Fibroblast of mammary gland (primary cell): ENCODE results near the gene PCP2.

Experiments
- DNase-seq: peaks from one replicate; pipeline ENCODE4 v3.0.0-alpha.2; 2010; ENCODE audit warnings: low read depth
- H3K4me3 ChIP-seq: 2 replicates; pipeline ENCODE4 v1.5.1; 2011; ENCODE audit warnings: low read depth, mild to moderate bottlenecking, low read length, moderate library complexity; ENCODE audit not compliant: control insufficient read depth
- TF ChIP-seq, protein P1 (sequence below): conservative IDR thresholded peaks from 2 replicates; pipeline ENCODE4 v1.5.1; 2011; ENCODE audit warnings: low read depth, low read length, inconsistent platforms; ENCODE audit not compliant: control insufficient read depth, insufficient read depth

Gene PCP2

DNA sequence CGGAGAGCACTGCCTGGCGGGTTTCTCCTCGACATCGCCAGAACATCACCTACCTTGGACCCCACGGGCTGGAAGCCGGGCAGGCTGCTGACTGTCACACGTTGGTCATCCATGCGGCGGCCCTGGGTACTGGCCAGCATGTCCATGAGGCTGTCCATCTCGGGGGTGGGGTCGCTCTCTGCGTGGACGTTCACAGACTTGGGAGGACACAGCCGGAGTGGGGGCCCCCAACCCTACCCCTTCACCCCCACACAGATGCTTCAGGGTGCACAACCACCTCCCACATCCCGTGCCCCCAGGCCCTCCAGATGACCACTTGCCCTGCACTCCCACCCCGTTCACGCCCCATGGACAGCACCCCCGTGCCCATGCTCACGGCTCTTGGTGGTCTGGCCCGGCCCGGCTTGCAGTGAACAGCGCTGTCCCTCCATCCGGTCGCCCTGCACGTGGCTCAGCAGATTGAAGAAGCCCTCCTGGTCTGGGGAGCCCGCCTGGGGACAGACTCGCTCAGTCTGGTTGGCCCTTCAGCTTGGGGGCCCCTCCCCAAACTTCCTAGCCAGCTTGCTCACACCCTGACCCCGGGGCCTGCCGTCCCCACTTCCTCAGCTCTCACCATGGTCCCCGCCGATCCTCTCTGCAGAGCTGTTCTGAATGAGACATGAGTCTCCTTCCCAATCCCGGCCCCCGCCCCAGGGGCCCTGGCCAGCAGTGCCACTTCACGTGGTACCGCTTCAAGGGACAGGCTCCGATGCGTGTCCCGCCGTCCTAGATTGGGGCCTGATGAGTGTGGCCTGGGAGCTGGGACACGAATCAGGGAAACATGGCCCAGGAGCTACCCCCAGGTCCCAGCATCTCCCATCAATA is 947 bp downstream of the PCP2 start:
- no peak overlapping the region for H3K4me3 ChIP-seq
- TF ChIP-seq, protein P1, sequence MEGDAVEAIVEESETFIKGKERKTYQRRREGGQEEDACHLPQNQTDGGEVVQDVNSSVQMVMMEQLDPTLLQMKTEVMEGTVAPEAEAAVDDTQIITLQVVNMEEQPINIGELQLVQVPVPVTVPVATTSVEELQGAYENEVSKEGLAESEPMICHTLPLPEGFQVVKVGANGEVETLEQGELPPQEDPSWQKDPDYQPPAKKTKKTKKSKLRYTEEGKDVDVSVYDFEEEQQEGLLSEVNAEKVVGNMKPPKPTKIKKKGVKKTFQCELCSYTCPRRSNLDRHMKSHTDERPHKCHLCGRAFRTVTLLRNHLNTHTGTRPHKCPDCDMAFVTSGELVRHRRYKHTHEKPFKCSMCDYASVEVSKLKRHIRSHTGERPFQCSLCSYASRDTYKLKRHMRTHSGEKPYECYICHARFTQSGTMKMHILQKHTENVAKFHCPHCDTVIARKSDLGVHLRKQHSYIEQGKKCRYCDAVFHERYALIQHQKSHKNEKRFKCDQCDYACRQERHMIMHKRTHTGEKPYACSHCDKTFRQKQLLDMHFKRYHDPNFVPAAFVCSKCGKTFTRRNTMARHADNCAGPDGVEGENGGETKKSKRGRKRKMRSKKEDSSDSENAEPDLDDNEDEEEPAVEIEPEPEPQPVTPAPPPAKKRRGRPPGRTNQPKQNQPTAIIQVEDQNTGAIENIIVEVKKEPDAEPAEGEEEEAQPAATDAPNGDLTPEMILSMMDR, result no peak
- DNase-seq, result no peak

DNA sequence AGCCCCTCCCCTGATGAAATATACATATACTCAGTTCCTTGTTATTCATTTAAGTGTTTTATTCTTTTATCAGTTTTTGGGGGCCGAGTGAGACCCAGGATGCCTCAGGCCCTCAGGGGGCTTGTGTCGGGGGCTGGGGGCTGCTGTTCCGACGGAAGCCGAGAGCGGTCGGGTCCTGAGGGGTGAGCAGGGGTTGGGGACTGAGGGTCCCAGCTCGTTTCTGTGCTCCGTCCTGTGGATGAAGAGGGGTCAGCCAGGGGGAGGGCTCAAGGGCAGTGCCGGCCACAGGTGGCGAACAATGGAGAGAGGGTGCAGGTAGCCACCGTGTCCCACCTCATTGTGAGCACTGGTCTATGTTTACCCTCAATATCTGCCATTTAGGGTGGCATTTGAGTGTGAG is 1.9 kb downstream of the PCP2 start:
- DNase-seq, result no peak
- TF ChIP-seq, protein P1, result no peak
- no peak overlapping the region for H3K4me3 ChIP-seq

DNA sequence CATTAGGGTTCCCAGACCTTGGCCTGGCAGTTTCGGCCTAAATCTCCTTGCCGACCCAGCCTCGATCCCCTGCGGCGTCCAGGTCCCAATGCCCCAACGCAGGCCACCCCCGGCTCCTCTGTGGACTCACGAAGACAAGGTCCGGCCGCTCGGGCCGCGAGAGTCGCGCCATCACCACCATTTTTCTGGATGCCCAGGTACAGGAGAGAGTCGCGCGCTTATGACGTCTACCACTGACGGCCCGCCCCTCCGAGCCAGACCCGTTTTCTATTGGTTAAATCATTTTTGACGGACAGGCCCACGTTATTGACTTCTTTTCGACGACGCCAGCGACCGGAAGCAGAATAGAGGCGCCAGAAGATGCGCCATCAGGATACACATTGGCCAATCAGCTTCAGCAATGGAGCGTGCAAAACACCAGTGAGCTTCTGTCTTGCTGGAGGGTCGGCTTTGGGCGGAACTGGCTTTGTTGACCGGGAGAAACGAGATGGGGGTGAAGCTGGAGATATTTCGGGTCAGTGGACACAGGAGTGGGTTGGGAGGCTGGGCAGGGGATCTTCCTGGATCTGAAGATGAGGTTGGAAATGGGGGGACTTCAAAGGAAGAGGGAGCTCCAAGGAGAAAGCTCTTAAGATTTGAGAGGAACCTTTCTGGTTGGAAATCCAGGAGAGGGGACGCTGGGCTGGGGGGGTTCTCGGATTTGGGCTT is 4.0 kb downstream of the PCP2 start, which contains the start of the genes PET100 and XAB2:
TSS of gene PET100 (plus strand) at position 447 of the 708 bp plus-strand sequence. CDS start at position 488, 41 bp downstream.
TSS of gene XAB2 (minus strand) at position 199 of the 708 bp plus-strand sequence. CDS start at position 181, 18 bp downstream.
- TF ChIP-seq, protein P1, result no peak
- DNase-seq, result peak; percentile 99
- H3K4me3 ChIP-seq, result peak within 1 kb of the TSS; percentile 100

DNA sequence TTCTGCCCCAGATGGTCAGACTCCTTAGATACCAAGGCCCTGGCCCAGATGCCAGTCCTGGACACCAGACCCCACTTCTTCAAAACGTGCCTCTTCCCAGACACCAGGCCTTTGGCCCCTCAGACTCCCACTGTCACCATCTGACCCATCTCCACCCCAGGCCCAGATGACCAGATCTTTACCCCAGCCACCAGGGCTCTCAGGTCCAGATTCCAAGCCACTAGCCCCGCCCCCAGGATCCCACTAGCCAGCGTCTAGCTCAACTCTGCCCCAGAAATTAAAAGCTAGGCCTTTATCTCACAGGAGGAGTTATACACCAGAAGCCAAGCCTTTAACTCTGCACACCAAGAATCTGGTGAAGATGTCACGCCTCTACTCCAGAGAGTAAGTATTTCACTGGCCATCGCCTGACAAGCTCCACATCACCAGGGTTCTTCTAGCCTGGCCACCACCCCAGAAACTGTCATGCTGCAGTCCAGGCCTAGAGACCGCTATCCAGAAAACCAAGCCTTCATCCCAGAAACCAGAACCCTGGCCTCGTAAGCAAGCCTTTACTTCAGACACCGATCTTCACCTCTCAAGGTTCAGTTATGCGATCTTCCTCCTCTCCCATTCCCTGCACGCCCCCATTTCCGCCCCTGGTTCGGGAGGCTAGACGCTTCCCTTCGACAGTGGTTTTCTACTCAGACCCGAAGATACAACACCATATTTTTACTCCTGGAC is 4.8 kb downstream of the PCP2 start:
- no peak for DNase-seq
- peak overlapping the region; percentile 100 for H3K4me3 ChIP-seq
- TF ChIP-seq, protein P1, result no peak

DNA sequence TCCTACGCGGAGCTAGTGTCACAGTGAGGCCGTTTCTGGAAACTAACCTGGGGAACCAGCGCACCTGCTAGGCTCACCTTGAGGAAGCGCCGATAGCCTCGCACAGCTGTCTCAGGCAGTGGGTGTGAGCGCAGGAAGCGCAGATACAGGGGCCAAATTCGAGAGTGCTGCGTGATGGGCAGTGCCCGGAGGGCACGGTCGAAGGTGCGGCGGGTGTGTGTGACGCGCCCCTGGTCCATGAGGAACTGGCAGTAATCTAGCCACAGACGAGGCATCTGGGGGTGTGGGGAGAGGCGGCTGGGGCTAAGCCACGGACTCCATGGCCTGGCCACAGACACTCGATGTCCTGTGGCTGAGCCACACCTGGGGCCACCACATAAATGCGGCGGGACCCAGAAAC is 6.4 kb downstream of the PCP2 start:
- DNase-seq, result no peak
- TF ChIP-seq, protein P1, result no peak
- H3K4me3 ChIP-seq, result no peak overlapping the region

DNA sequence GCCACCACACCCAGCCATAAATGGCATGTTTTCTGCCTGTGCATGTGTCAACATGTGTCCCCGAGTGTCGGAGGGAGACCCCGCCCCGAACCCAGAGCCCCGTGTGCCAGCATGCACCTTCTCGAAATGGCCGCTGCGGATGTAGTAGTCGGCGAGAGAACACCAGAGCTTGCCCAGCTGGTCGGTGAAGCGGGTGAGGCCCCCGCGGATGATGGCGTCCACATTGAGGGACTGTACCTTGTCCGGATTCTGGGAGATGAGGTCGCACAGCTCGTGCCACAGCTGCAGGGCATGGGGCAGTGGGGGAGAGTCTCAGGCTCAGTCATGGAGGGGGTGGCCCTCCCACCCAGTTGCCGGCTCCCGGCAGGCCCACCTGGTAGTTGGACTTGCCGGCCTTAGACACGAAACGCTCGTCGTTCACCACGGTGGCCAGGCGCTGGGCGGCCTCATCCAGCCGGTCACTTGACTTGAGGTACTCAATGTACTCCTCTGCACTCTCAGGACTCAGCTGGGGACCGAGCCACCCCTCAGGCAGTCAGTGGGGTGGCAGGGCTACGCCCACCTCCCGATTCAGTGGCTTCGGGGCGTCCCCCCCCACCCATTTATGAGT is 7.7 kb downstream of the PCP2 start:
- TF ChIP-seq, protein P1, result no peak
- H3K4me3 ChIP-seq, result no peak overlapping the region
- DNase-seq, result no peak
